H7 (cell line): ENCODE data around the gene KANSL3. TPM values are rescaled to one million over a fixed set of nuclear protein-coding genes. Genes with fewer than 3 reads are reported as not detected.

Source experiments
- total RNA-seq: library from RNA; depleted of rRNA; stranded (reverse); fragments of >200 nt; shearing (Covaris generic); gene quantifications from 2 replicates; pipeline ENCODE4 v1.2.3, GENCODE V29; 2014; rRNA removed

Gene KANSL3
- total RNA-seq, 1 experiment from 2014 or later: 32.3 TPM

Other genes with a start within 250 kb of the KANSL3 start
- gene NEURL3, start 133.0 kb downstream of the KANSL3 start, total RNA-seq: 0.10 TPM in 1 of 2 replicates, not detected in the other
- 20.7 and 26.7 TPM in 2 replicates for gene ARID5A, start 101.6 kb downstream of the KANSL3 start, total RNA-seq
- 0.07 and 0.24 TPM in 2 replicates for gene FER1L5, start 4.5 kb upstream of the KANSL3 start, total RNA-seq
- gene LMAN2L, start 101.8 kb upstream of the KANSL3 start, total RNA-seq: 20.8 and 22.5 TPM in 2 replicates
- 10.8 and 15.8 TPM in 2 replicates for gene CNNM4, start 122.6 kb upstream of the KANSL3 start, total RNA-seq
- gene CNNM3, start 178.0 kb upstream of the KANSL3 start, total RNA-seq: 13.8 and 19.3 TPM in 2 replicates
- 2.5 and 4.4 TPM in 2 replicates for gene ANKRD23, start 205.7 kb upstream of the KANSL3 start, total RNA-seq
- 13.1 and 13.5 TPM in 2 replicates for gene ANKRD39, start 219.7 kb upstream of the KANSL3 start, total RNA-seq
- 89.1 and 100 TPM in 2 replicates for gene SEMA4C, start 231.8 kb upstream of the KANSL3 start, total RNA-seq